ENCODE data around the gene KRAS.
A peak's percentile ranks its signal among the peaks of the same experiment; 100 is the strongest.

KRAS gene

GRCh38 chr12:25194722-25195055, 56.0 kb downstream of the KRAS start:
- no peak for DNase-seq

GRCh38 chr12:25194214-25194613, 56.5 kb downstream of the KRAS start:
- DNase-seq, result no peak

- DNase-seq, result no peak
Measured at GRCh38 chr12:25190793-25191192, 59.9 kb downstream of the KRAS start.

- DNase-seq, result no peak
Measured at GRCh38 chr12:25189656-25190055, 61.1 kb downstream of the KRAS start.

GRCh38 chr12:25187781-25188180, 62.9 kb downstream of the KRAS start:
- peak; percentile 18 for DNase-seq

GRCh38 chr12:25186788-25187402, 63.8 kb downstream of the KRAS start:
- no peak for DNase-seq

- DNase-seq, result peak; percentile 4
Measured at GRCh38 chr12:25186038-25186787, 64.5 kb downstream of the KRAS start.

- DNase-seq, result no peak
Measured at GRCh38 chr12:25184132-25184531, 66.6 kb downstream of the KRAS start.

- no peak for DNase-seq
Measured at GRCh38 chr12:25182765-25183164, 68.0 kb downstream of the KRAS start.

GRCh38 chr12:25162866-25163265, 87.9 kb downstream of the KRAS start:
- DNase-seq, result no peak

- DNase-seq, result no peak
Measured at GRCh38 chr12:25156061-25156460, 94.7 kb downstream of the KRAS start.

GRCh38 chr12:25155022-25155576, 95.6 kb downstream of the KRAS start:
- no peak for DNase-seq

All from MV-4-11 (cell line).